ENCODE measurements around the gene TMEM44. TPM values are rescaled to one million over a fixed set of nuclear protein-coding genes. Genes with fewer than 3 reads are reported as not detected.

Gene TMEM44
- total RNA-seq, 1 donor from 2014 or later = 7.5 TPM

DNA sequence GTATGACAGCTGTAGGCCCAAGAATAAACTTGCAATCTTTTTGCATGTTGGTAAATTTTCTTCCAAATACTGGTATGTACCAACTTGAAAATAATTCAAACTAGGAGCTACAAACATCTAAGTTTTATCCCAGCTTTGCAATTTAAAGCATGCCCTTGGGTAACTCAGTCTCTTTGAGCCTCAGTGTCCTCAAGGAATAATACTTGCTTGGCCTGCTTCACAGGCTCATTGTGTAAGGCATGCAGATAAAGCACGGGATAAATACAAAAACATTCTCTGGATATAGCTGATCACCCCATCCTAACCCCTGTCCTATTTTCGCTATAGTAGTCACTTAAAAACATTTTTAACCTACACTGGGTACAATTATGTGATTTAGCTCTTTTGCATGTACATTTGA lies 9.6 kb upstream of the TMEM44 start:
- DNase-seq = no peak
- Histone ChIP-seq H3K4me3 (no peak overlapping the region), H3K9me3 (replicated peaks) (no peaks in the 10 kb centered on the region), H3K36me3 (peaks cover 67% of the 10 kb centered on the region), H3K27me3 (ENCODE audit: low read depth) (no peaks in the 10 kb centered on the region), H3K27ac (replicated peaks) (no peak overlapping the region), H3K4me1 (peaks cover 19% of the 10 kb centered on the region)
- TF ChIP-seq CTCF (IDR thresholded peaks at IDR 0.05; ENCODE audit: borderline replicate concordance) = no peak
- intact Hi-C loops (cut with micrococcal nuclease) = no loop called here

DNA sequence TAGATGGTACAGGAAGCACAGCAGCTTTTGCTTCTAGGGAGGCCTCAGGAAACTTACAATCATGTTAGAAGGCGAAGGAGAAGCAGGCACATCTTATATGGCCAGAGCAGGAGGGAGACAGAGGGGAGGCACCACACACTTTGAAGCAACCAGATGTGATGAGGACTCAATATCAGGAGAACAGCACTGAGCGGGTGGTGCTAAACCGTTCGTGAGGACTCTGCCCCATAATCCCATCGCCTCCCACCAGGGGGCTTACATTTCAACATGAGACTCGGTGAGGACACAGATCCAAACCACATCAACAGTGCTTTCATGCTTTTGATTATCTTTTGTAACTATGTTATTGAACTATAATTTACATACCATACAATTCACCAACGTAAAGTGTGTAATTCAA lies 7.6 kb upstream of the TMEM44 start:
- Histone ChIP-seq H3K27ac (replicated peaks) (peak overlapping the region; percentile 86), H3K27me3 (ENCODE audit: low read depth) (no peaks in the 10 kb centered on the region), H3K4me1 (peaks cover 24% of the 10 kb centered on the region), H3K4me3 (peak overlapping the region; percentile 31), H3K36me3 (peaks cover 49% of the 10 kb centered on the region), H3K9me3 (replicated peaks) (no peaks in the 10 kb centered on the region)
- TF ChIP-seq CTCF (IDR thresholded peaks at IDR 0.05; ENCODE audit: borderline replicate concordance) = no peak
- no peak for DNase-seq
- intact Hi-C loops (cut with micrococcal nuclease) = no loop called here

- no peak for DNase-seq
- no peak for TF ChIP-seq CTCF (IDR thresholded peaks at IDR 0.05; ENCODE audit: borderline replicate concordance)
- H3K27ac ChIP-seq (replicated peaks) = peak overlapping the region; percentile 86
These were observed 5.9 kb upstream of the TMEM44 start for GRCh38 chr3:194638991-194639605.

GRCh38 chr3:194637541-194638400 lies 4.6 kb upstream of the TMEM44 start:
- no peak overlapping the region for H3K4me3 ChIP-seq
- H3K4me1 ChIP-seq = peaks cover 36% of the 10 kb centered on the region
- H3K27me3 ChIP-seq (ENCODE audit: low read depth) = no peaks in the 10 kb centered on the region
- H3K27ac ChIP-seq (replicated peaks) = no peak overlapping the region
- no peak for DNase-seq
- H3K9me3 ChIP-seq (replicated peaks) = no peaks in the 10 kb centered on the region
- no peak for TF ChIP-seq CTCF (IDR thresholded peaks at IDR 0.05; ENCODE audit: borderline replicate concordance)
- intact Hi-C loops (cut with micrococcal nuclease) = no loop called here
- H3K36me3 ChIP-seq = peaks cover 24% of the 10 kb centered on the region

More at GRCh38 chr3:194638991-194639605, 5.9 kb upstream of the TMEM44 start:
- intact Hi-C loops (cut with micrococcal nuclease) = no loop called here
- Histone ChIP-seq H3K36me3 (peaks cover 36% of the 10 kb centered on the region), H3K27me3 (ENCODE audit: low read depth) (no peaks in the 10 kb centered on the region), H3K4me1 (peaks cover 26% of the 10 kb centered on the region), H3K4me3 (no peak overlapping the region), H3K9me3 (replicated peaks) (no peaks in the 10 kb centered on the region)

DNA sequence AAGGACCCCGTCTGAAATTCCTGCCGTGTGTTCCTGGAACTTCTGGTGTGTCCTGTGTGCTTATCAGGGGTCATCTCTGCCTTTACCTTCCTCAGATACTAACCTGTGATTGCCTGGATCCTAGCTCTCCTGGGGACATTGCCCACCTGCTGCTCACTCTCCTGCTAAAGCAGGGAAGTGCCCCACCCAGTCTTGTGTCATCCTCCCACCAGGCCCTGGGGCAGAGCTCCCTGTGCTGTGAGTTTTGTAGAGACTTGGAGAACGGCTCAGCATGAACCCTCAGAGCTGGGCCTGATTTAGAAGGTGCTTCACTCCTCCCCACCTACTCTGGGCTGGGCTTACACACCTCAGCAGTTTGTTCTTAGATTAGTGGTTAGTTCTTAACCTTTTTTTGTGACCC lies 3.8 kb upstream of the TMEM44 start:
- TF ChIP-seq CTCF (IDR thresholded peaks at IDR 0.05; ENCODE audit: borderline replicate concordance) = no peak
- H3K27me3 ChIP-seq (ENCODE audit: low read depth) = no peaks in the 10 kb centered on the region
- no peak for DNase-seq
- peaks cover 18% of the 10 kb centered on the region for H3K36me3 ChIP-seq
- intact Hi-C loops (cut with micrococcal nuclease) = no loop called here
- H3K9me3 ChIP-seq (replicated peaks) = no peaks in the 10 kb centered on the region
- H3K4me3 ChIP-seq = no peak overlapping the region
- peaks cover 40% of the 10 kb centered on the region for H3K4me1 ChIP-seq
- no peak overlapping the region for H3K27ac ChIP-seq (replicated peaks)
